Body of pancreas (tissue), 4 donors: ENCODE results near the gene AUTS2.

Experiments
- CTCF ChIP-seq, 7 experiments: fragments of 450-650 bp in 4 of 7; fragments of 200-600 bp in 3 of 7; sonication (generic) in 3 of 7; IDR thresholded peaks; one replicate each; pipeline ENCODE4 v1.5.1; 2016 to 2019; ENCODE audit warnings: antibody characterized with exemption in 7 of 7
- POLR2A ChIP-seq, 3 donors: fragments of 450-650 bp; IDR thresholded peaks; one replicate each; pipeline ENCODE4 v1.6.1; 2016; ENCODE audit warnings: antibody characterized with exemption in 3 of 3, mild to moderate bottlenecking in 2 of 3

- TF ChIP-seq CTCF (IDR thresholded peaks at IDR 0.05) (no peak), POLR2A (IDR thresholded peaks at IDR 0.05) (no peak)
These were observed 171.6 kb downstream of the AUTS2 start for GRCh38 chr7:69769826-69770225.
